ENCODE results near the gene RPL27A.

RPL27A gene

DNA sequence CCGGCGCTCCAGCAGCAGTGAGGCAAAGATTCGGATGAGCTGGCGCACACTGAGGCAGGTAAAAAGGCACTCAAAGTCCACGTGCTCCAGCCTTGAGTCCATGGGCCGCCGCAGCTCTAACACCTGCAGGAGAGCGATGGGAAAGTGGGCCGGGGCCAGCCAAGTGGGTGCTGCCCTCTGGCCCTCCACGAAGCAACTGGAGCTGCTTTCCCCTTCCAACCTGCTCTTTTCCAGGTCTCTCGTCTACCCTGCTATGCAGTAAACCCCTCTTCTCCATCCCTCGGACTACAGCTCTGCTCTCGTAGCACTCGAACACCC, 20.0 kb downstream of the RPL27A start:
- no peak for DNase-seq

DNA sequence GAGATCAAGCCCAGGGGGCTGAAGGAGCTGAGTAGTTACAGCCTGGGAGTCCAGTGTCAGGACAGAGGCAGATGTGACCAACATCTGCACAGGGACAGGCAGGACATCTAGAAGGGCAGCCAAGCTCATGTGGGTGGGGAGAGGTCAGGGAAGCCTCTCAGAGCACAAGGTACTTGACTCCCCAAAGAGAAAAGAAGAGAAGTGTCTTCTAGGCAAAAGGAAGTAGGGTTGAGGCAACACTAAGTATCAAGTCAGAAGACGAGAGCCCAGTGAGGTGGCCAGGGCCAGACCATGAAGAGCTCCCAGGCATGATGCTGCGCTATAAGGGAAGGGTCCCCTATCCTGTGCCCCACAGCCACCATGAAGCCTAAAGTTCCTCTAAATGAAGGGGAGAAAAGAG, 21.5 kb downstream of the RPL27A start:
- DNase-seq, result no peak

DNA sequence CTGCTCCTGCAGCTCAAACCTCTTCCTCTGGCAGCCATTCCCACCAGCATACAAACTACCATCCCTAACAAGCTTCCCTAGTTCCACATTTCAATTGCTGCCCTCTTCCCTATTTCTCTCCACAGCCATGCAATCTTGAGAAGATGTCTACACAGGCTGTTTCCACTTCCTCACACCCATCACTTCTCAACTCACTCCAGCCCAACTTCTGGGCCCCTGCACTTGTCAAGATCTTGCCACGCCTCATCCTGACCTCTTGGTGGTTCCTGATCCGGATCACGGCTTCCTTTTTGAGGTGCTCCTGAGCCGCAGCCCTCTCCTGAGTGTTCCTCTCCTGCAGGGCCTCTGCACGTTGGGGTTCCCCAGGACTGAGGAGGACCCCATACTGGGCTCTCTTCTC, 22.6 kb downstream of the RPL27A start:
- no peak for DNase-seq

DNA sequence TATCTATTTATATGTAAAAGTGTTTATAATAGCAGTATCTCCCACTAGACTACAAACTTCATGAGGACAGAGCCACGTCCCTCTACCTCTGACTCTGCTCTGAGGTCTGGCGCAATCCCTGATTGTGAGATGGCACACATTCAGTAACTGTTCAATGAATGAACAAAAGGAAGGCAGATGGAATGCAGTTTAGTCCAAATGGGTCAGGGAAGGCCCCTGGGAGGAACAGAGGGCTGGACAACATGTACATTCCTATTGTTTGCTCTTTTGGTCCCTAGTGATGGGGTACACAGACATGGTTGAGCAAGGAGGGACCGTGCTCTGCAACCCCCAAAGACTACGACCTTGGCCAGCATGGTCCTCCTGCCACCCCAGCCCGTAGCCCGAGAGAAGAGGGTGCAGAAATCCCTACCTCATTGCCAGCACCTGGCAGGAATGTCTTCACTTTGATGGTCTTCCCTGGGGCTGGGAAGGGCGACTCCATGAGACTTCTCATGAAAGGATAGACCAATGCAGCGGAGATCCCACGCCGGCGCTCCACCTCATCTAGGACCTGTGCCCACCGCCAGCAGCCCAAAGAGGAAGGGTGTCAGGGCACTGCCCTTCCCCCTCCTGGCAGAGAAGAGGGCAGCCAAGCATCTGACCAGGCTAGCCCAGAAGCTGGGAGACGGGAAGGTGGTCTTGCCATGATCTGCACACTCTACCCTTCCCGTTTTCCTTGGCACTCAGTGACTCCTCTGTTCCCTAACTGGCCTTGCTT, 24.3 kb downstream of the RPL27A start:
- DNase-seq, result no peak

DNA sequence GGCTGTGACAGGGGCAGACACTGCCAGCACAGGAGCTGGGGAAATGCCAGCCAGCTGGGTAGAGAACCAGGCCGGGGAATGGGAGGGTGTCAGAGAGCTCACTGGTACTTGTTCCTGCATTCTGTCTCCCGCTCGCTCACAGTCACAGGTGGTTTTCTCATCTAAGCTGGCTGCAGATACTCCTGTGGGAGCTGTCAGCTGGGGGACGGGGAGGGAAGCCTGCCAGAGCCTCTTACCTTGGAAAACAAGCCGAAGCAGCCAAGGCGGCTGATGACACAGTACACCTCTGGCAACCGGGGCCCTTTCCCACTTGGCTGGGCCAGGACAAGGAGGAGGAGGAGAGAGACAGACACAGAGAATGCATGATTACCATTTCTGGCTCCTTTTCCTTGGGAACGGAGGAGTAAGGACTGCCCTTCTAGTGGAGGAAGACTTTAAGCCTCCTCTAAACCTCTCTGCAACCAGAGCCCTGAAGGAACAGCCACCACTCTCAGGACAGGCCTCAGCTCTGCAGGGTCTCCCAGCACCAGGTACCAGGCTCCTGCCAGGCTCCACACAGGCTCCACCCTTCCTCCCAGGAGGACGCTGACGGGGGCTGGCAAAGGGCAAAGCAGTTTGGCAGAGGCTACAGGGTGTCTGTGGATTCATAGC, 25.1 kb downstream of the RPL27A start:
- DNase-seq, result no peak

DNA sequence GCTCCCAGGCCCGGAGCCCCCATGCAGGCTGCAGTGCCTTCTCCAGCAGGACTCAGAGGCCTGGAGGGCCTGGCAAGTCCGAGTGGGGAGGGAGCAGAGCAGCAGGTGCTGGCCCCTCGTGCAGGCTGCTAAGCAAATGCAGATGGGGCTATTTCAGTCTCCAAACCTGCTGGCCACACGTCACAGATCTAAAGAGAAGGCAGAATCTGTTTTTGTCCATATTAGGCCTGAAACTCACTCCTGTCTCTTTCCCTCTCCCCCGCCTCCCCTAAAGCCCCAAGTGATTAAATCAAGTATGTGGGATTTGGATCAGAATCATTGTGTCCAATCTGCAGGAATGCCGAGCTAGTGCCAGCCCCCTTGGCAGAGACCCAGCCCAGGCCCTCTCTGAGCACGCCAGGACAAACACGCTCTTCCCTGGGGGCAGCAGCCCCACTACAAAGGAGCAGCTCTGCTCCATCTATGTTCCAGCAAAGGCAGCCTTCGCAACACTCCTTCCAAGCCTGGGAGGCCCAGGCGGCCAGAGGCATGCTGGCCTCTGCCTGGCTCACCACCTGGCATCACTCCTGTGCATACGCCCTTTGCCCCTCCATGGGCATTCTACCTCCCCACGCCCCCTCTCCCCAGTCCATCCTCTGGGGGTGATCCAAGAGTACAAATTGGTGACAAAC, 26.5 kb downstream of the RPL27A start:
- DNase-seq, result no peak

DNA sequence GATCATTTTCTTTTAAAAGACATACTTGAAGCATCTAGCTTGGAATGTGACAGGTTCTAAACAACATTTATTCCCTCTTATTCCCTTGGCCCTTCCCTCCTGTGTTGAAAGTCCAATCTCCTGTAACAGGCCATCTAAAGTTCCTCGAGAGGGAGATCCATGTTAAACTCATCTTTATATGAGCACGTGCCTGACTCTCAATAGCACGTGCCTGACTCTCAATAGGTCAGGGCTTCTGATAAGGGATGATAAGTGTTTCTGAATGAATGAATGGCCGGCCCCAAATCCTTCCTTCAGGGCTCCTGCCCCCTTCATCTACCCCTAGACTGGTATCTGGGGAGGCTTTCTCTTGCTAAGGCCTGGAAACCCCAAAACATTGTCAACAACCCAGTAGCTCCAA, 27.2 kb downstream of the RPL27A start:
- DNase-seq, result no peak

DNA sequence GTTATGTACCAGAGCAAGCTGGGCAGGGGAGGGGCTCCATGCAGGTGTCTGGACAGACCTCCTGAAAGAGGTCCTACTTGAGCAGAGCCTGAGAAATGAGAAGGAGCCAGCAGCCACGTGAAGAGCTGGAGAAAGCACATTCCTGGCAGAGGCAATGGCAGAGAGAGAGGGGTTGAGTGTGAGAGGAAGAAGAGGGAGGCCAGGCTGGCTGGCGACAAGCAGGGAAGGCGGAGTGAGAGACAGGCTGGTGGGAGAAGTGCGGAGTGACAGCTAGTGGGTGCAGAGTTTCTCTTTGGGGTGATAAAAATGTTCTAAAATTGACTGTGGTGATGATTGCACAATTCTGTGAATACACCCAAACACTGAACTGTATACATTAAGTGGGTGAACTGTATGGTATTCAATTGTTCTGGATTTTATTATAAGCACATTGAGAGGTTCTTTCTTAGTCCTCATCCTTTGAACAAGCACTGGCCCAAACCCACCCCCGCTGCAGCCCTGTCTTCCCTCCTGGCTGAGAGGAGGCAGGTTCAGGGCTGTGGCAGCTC, 29.4 kb downstream of the RPL27A start:
- no peak for DNase-seq

DNA sequence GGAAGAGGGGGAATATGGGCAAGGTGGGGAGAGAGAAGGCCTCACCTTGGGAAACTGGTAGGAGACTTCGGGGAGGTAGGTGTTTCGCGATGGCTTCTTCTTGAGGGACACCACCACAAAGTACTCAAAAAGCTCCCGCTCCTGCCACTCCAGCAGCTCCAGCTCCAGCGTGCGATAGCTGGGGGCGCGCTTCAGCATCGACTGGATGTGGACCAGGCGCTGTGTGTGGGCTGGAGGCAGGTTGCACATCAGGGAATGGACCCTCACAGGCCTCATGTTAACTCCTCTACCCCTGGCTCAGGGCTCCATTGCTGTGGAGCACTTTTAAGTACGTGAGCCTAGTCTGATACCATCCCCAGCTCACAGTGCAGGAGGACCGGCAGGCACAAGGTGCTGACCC, 29.9 kb downstream of the RPL27A start:
- no peak for DNase-seq

DNA sequence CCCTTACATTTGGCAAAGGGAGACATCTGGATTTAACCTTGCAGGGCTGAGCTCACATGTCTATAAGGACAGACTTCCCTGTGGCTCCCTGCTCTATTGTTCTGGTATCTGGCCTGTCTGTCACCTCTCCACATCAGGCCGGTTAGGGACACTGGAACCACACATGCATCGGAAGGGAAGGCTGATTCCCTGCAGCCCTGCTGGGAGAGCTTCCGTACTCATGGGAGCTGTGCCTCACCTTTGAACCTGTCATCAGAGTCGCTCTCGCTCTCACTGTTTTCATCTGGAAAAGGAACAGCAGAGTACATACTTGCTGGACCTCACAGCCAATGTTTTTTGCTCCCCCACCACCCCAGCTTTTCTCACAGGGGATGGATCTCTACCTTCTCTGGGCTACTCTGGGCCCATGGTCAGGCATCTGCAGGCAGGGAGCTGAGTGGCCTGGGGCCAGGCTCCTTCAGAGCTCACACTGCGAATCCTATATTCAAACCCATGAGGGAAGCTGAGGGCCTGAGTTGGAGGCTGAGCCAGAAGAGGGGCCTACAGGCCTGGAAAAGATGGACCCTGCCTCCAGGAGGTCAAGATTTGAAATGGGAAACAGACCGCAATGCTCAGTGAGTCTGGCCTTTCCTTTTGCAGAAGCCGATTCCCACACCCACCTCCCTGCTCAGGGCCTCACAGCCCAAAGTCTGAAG, 31.3 kb downstream of the RPL27A start:
- no peak for DNase-seq

DNA sequence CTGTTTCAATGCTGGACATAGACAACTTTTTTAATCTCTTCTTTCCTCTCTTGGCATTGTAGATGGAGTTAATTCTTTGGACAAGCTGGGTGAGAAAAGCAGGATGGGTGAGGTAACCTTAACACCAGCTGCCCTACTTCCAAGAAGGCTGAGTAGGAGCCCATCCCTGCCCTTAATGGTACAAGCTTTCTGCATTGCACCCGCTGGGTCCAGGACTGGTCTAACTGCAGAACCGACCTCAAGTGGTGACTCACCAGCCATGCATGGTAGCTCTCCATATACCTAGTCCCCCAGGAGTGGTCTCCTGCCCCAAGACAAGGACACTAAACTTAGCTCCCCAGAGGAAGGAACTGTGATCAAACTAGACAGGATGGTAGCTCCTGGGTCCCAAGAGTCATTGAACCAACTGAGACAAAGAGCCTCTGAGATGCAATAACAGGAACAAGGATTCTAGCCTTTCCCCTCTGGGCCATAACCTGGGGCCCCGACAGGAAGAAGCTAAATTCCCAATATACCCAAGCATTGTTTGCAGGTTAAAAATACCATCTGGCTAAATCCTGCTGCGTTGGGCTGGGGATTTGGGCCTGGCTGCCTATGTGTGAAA, 32.1 kb downstream of the RPL27A start:
- DNase-seq, result no peak

DNA sequence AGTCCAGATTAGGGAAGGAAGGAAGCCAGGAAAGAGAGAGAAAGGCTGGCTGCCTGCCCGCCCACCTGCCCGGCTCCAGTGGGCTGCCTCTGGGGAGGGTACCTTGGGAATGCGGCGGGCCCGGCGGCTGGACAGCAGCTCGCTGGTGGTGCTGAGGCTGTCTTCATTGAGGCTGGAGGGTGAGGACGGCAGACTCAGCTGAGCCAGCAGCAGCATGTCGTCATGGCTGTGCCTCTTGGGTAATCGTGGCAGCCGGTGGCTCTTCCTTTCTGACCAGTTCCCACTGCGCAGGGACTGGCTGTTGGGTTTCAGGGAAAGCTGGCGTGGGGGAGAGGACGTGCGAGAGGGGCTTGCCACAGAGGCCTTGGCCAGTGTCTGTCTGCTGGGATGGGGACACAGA, 32.9 kb downstream of the RPL27A start:
- DNase-seq, result no peak

DNA sequence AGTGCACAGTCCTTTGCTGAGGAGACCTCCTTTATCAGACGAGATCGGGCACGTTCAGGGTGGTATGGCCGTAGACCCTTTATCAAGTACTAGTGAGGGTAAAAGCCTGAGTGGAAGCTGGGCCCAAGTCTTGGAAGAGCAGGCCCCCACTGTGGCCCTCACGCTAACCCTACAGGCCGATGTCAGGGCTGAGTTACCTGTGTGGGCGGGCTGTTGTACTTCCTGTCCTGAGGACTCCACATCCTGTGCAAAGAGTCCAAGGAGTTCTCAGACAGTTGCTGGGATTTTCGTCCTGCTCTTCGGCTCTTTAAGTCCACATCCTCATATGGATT, 34.9 kb downstream of the RPL27A start:
- DNase-seq, result no peak

DNA sequence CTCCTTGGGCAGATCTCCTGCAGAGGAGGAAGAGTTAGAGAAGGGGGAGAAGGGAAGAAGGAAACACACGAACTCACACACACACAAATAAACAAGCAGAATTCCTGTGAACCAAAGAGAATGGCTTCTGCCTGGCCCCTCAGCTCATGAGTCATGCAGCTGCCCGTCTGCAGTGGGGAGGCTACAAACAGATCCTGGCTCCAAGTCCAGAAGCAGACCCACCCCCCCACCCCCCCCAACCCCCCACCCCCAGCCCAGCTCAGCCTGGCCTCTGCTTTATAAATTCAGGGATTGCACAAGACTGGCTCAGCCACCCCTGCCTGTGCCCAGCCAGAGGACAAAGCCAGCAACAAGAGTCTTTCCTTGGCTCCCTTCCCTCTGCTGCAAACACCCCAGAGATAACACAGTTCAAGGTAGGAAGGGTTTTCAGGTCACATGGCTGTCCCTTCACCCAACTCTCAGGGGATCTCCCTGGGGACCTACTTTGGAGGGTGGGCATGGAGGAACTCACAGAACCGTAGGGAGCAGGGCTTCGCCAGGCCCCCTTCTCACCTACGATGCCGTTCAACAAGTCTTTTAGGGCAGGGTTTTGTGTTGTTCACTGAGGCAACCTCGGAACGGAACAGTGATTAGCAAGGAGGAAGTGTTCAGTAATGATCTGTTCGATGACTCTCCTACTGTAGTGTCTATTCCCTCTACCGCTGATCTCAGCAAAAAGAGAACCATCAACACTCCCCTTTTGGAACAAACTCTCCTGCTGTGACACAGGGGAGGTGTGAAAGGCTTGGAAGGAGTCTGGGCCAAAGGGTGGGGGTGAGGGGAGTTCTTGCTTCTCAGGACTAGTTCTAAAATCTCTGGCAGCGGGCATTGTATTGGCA, 35.5 kb downstream of the RPL27A start:
- no peak for DNase-seq

DNA sequence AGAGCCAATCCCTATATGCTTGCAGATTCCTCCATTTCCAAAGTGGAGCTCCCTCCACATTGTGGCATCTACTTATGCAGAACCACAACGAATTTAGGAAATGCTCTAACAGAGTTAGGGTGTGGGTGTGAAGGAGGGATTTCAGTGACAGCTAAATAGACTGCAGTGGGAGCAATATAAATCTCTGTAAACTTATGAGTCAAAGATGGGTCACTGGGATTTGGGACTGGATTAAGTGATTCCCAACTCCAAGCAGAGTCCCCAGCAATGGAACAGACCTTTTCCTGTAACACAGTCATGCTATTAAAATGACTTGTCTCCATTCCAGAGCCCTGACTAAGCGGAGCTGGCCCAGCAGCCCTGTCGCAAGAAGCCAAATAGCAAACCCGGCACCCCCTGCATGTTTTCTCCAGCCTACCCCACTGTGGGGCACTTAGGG, 36.6 kb downstream of the RPL27A start:
- no peak for DNase-seq

DNA sequence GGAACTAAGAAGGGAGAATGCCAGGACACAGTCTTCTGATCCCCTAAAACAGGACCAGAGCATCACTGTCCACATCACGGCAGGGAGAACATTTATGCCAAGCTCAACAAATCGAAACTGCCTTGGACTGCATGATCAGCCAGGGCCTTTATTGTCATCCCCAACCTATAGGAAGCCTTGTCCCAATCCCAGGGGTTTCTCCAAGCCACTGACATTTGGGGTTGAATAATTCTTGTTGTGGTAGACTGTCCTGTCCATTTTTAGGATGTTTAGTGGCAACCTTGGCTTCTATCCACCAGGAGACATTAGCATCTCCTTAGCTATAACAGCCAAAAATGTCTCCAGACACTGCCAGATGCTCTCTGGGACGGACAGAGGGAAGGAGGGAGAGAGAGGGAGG, 37.1 kb downstream of the RPL27A start:
- no peak for DNase-seq

DNA sequence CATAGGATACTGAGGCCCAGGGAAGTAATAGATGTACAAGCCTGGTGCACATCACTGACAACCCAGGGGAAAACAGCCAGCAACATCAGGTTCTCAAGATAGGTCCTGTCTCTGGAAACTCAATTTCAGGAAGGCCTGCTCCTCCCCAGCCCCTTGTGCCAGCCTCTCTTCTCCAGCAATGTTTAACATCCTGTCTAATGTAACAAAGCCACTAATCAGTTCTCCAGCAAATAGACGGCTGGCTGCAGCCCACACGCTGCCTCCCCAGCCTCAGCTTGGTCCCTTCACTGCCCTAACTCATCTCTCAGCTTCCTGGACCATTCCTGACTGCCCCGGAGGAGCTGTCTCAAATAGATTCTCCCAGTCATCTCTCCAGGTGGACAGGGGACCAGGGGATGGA, 37.8 kb downstream of the RPL27A start:
- no peak for DNase-seq

DNA sequence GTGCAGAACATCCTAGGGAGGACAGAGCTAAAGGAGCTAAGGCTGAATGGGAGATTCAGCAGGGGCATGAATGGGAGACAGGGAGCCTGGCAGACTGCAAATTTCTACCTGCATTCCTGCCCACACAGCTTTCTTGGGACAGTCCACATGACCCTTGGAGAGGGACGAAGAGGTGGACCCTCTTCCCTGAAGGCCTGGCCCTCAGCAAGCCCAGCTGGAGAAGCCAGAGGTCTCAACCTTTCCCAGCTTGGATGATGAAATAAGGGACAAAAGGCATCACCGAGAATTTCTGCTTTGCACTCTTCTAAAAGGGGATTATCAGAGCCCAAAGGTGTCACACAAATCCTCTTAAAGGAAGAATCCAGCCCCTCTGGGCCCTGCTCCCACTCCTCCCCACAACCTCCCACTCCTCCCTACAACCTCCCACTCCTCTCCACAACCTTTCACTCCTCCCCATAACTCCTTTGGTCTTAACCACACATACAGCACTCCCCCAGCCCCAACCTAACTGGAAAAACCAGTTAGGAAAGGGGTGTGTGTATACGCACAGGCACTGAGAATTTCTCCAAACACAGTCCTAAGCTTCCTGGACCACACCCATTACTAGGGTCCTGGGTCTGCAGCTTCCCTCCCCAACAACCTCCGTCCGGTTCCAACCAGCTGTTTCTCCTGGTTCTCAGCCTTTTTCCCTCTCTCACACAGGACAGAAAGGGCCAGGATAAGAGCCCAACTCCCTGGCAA, 38.4 kb downstream of the RPL27A start:
- DNase-seq, result no peak

DNA sequence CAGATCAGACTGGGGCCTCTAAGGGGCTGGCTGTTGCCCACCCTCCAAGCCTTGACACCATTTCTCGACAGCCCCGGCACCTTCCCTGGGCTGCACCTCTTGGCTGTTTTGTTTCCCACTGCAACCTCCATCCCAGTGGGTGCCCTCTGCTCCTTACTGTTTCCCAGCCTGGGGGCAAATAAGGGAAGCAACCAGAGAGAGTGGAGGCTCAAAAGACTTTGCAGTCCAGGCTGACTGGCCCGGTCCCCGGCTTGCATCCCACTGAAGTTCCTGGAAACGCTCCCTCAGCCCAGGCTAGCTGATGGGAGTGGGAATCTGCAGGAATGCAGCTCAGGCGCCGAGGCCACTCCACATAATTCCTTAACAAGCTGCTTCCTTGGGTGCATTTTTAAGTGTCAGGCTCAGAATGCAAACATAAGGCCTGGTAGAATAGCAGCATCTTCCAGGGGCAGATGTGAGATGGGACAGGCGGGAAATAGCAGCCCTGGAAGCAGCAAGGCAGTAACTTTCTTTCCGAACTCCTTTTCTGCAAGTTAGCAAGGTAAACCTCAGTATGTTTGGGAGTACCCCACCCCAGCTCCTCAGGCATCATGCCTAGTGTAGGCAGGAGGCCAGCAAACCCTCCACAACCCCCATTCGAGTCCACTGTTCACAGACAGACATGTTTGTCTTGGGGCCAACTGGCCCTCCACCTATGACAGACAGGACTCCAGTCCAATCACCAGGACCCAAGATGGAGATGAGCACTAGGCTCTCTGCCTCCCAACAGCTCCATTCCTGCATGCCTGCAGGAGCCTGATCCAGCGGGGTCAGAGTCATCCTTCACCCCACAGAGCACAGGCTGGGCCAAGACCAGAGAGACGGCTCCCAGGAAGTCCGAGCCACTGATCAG, 39.3 kb downstream of the RPL27A start:
- DNase-seq, result no peak

DNA sequence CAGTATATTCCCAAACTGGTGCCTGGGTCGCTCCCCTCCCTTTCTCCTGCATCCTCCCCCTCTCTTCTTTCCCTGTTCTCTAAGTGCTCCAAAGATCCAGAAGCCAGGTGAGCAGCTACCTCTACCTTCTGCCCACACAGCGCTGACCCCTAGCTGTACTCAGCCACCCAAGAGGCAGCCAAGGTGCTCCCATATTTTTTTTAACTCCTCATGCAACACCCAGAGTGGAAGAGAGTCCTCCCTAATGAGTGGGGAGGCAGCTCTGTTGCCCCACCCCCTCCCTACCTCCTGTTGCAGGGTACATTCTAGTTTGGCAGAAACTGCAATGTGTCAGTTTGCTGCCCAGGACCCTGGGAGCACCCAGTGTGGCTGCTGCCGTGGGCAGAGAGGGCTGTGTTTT, 40.2 kb downstream of the RPL27A start:
- no peak for DNase-seq

All from stimulated activated CD4-positive, alpha-beta T cell treated with anti-CD3 and anti-CD28 coated beads, Interleukin-4, amount 100 ng/mL, for 4 hours (primary cell).